ENCODE measurements around the gene GGNBP2.

The GGNBP2 gene

DNA sequence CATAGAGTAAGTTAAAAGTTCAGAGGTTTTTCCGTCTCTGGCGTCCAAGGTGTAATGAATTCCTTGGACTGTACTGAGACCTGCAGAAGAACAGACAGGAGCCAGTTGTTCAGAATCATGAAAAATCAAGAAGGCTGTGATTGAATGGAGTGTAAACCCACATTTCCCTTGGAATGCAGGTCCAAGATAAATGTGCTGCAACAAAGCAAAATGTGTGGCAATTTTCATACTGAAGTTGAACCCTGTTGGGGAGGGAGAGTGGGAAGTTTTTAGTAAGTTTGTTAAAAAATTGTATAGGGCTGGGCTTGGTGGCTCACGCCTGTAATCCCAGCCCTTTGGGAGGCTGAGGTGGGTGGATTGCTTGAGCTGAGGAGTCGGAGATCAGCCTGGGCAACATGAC lies 21.4 kb downstream of the GGNBP2 start:
- DNase-seq (ENCODE audit: low spot score): no peak

- DNase-seq (ENCODE audit: low spot score): no peak
Observed at GRCh38 chr17:36575028-36575427, 30.3 kb downstream of the GGNBP2 start.

- DNase-seq (ENCODE audit: low spot score): no peak
Observed at GRCh38 chr17:36576793-36577192, 32.1 kb downstream of the GGNBP2 start.

- DNase-seq (ENCODE audit: low spot score): no peak
Observed at GRCh38 chr17:36578671-36579070, 34.0 kb downstream of the GGNBP2 start.

DNA sequence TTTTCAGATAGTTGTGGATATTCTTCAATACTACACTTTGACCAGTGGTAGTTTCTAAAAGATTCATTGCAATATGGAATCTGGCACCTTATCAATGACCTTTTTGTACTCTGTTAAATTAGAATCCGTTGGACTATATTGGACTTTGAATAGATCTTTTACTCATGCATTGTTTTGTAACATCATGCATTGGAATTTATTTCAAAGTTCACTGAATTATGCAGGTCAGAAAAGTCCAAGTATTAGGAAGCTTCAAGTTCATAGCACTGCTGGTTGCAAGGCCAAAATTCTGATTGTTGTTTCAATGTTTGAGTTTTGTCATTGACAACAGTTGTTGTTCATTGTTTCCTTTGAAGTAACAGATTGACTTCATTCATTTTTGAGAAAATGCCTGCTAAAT lies 39.1 kb downstream of the GGNBP2 start:
- DNase-seq (ENCODE audit: low spot score): no peak

DNA sequence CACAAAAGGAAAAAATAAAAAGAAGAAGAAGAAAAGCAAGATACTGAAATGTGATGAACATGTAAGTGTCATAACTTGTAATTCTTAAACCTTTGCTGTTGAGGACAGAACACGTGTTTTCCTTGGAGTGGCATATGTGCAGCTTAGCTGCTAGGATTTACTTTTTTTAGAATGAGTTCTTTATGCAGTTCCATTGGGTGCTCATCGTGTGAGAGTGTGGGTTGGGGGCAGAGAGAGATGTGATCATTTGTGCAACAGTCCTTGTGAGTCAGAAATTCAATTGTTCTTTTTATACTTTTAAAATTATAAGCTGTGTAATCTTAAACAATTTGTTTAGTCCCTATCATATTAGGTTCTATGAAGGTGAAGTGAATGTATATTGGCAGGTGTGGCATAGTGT lies 41.4 kb downstream of the GGNBP2 start:
- DNase-seq (ENCODE audit: low spot score): no peak

DNA sequence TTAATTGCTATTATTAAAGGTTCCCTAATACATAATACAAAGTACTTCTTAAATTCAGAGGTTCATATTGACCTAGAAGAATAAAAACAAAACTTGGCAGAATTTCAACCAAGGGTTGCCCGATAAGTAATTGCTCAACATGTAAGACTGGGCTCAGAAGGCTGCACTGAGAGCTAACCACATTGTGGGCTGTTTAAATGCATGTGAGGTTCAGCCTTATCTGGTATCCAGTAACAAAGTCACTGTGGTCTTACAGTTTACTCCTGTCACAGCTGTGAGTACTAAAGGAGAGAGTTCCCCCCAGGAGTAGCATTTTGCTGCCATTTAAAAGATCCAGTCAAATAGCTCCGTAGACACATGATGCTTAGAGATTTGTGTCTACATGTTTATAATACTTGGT lies 45.4 kb downstream of the GGNBP2 start:
- peak; percentile 46 for DNase-seq (ENCODE audit: low spot score)

GRCh38 chr17:36591434-36592315 lies 47.0 kb downstream of the GGNBP2 start, which contains the start of gene DHRS11:
TSS of gene DHRS11 (plus strand) at chr17:36591879. CDS start at chr17:36592010, 131 bp downstream.
- peak; percentile 72 for DNase-seq (ENCODE audit: low spot score)

GRCh38 chr17:36592316-36592715 lies 47.6 kb downstream of the GGNBP2 start:
- no peak for DNase-seq (ENCODE audit: low spot score)

DNA sequence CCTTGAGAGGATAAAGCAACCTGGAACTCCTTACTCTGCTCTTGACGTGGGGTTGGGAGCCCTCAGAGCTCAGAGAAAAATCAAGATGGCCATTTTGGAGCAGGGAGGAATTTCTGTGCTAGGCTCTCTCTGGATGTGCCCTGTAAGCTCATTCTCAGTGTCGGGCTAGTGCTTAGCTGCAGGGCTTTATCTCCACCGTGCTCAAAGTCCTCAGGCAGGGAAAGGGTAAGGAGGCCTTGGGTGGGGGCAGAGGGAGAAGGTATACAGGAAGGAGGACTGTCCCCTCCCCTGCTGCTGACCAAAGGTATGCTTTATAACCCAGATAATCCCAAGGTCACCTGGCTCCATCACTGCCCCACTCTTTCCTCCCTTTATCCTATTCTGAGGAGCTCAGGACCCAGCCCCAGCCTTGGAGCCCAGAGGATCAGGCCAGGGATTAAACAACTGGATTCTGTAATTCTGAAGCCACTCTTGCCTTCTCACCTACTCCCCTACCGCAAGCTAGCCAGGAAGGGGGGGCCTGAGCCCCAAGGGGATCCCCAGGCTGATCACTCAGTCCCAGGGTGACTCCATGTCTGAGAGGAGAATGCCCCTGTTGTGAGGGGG lies 48.1 kb downstream of the GGNBP2 start:
- DNase-seq (ENCODE audit: low spot score): no peak

GRCh38 chr17:36593656-36594316 lies 49.1 kb downstream of the GGNBP2 start:
- DNase-seq (ENCODE audit: low spot score): no peak

DNA sequence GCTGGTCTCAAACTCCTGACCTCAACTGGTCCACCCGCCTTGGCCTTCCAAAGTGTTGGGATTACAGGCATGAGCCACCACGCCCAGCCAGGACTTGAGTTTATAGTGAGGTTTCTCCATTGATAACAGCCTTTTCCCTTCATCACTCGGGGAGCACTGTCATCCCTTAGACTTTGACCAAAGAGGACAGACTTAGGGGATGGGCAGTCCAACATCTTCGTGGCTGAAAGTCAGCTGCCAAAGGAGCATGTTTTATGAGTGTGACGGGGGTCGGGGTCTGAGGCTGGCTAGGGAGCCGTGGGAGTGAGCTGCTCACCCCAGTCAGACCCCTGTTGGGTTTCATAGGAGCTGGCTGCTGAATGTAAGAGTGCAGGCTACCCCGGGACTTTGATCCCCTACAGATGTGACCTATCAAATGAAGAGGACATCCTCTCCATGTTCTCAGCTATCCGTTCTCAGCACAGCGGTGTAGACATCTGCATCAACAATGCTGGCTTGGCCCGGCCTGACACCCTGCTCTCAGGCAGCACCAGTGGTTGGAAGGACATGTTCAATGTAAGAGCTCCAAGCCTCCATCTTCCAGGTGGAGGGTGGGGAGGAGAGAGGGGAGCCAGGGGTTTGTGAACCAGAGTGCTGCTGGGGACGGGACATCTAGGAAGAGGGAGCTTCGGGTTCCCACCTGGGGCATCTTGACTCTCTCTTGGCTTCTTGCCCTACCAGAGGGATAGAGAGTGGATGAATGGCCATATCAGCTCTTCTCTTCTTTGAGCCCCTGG lies 50.1 kb downstream of the GGNBP2 start:
- no peak for DNase-seq (ENCODE audit: low spot score)

DNA sequence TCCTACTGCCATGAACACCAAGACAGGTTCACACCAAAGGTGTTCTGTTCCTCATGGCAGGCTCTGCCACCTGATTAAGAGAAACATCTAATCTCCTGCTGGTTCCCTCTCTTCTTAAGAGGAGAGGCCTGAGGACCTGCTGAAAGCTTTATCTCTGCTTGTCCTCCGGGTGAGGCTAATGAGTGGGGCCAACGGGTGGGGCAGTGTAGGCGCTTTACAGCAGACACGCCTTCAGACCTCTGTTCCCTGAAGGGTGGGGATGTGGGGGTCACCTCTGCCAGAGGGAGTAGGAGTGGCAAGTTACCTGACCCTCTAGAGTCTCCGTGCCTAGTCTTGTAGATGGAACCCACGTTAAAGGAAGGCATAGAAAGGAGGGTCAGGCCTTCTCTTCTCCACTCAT lies 52.5 kb downstream of the GGNBP2 start:
- peak; percentile 60 for DNase-seq (ENCODE audit: low spot score)

GRCh38 chr17:36597866-36598777 lies 53.4 kb downstream of the GGNBP2 start:
- no peak for DNase-seq (ENCODE audit: low spot score)

- no peak for DNase-seq (ENCODE audit: low spot score)
Observed at GRCh38 chr17:36598951-36599401, 54.3 kb downstream of the GGNBP2 start.

GRCh38 chr17:36599546-36600250 lies 55.0 kb downstream of the GGNBP2 start:
- no peak for DNase-seq (ENCODE audit: low spot score)

- DNase-seq (ENCODE audit: low spot score): peak; percentile 61
Observed at GRCh38 chr17:36600465-36600864, 55.7 kb downstream of the GGNBP2 start.

DNA sequence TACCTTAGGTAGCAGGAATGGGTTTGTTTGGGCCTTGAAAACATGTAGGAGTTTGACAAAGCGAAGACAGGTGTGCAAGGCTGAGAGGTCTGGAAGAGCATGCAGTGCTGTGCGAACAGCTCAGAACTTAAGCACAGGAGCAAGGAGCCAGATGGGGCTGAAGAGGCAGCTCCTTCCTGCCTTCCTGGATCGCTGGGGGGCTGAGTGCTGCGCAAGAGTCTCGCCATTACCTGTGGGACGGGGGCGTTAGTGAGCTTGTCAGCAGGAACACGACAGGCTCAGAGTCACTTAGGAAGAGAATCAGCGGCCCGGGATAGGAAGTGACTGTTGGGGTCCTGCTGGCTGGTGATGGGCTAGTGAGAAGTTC lies 56.2 kb downstream of the GGNBP2 start:
- DNase-seq (ENCODE audit: low spot score): no peak

GRCh38 chr17:36601303-36602029 lies 56.7 kb downstream of the GGNBP2 start, which contains the start of gene MRM1:
TSS of gene MRM1 (plus strand) at chr17:36601583. CDS start at chr17:36601811, 228 bp downstream.
- DNase-seq (ENCODE audit: low spot score): peak; percentile 85
